Spleen (tissue), 7 donors: ENCODE results near the gene VSX1.

Experiments used
- CTCF ChIP-seq, 11 experiments: fragments of 200-600 bp in 7 of 11; fragments of 450-650 bp in 4 of 11; sonication (generic) in 4 of 11; IDR thresholded peaks in 8 of 11; conservative IDR thresholded peaks in 3 of 11; 1 replicate in 7 of 11; 2 replicates in 4 of 11; pipeline versions ENCODE4 v1.4.0 to v1.8.0; 2016 to 2021; ENCODE audit warnings: antibody characterized with exemption in 11 of 11, inconsistent platforms in 4 of 11, mild to moderate bottlenecking in 1 of 11
- POLR2AphosphoS5 ChIP-seq, 3 donors: sonication (generic); formaldehyde crosslinking; IDR thresholded peaks; one replicate each; pipeline ENCODE4 v1.5.1; 2017; ENCODE audit warnings: antibody characterized with exemption in 3 of 3
- donor health status: DM: no; HTN: no; CAD: no; lungs with moderate emphysema.
- donor health status: DM: no; HTN: no; CAD: no.
- donor health status: DM: no; HTN: no; CAD: no.

GRCh38 chr20:25036331-25036936, 45.5 kb downstream of the VSX1 start:
- TF ChIP-seq CTCF (IDR thresholded peaks at IDR 0.05 in 8 of 11, conservative IDR thresholded peaks at IDR 0.05 in 3 of 11) (no peak), POLR2AphosphoS5 (IDR thresholded peaks at IDR 0.05) (no peak)
